Liver (tissue), 9 donors: ENCODE measurements around the gene GLI1. TPM values are rescaled to one million over a fixed set of nuclear protein-coding genes. Genes with fewer than 3 reads are reported as not detected.

Source experiments
- DNase-seq: peaks from one replicate; pipeline ENCODE4 v3.0.0-alpha.2; 2017; ENCODE audit warnings: low spot score
- H3K27ac ChIP-seq, 2 donors: one replicate each; pipeline ENCODE4 v1.7.0; 2013; ENCODE audit warnings: inconsistent platforms in 2 of 2, low read length in 2 of 2, control low read depth in 1 of 2, low read depth in 1 of 2, mild to moderate bottlenecking in 1 of 2
- H3K27me3 ChIP-seq, 4 donors: one replicate each; pipeline versions ENCODE4 v1.6.1 to v1.7.0; 2013; ENCODE audit warnings: low read length in 3 of 4, inconsistent platforms in 1 of 4, mild to moderate bottlenecking in 1 of 4, moderate library complexity in 1 of 4; ENCODE audit not compliant: control insufficient read depth in 4 of 4, insufficient read depth in 4 of 4
- H3K36me3 ChIP-seq, 4 donors: one replicate each; pipeline versions ENCODE4 v1.6.1 to v1.7.0; 2013; ENCODE audit warnings: low read length in 3 of 4, mild to moderate bottlenecking in 3 of 4, low read depth in 1 of 4, moderate library complexity in 1 of 4; ENCODE audit not compliant: control insufficient read depth in 4 of 4, insufficient read depth in 3 of 4
- H3K4me1 ChIP-seq, 4 donors: one replicate each; pipeline versions ENCODE4 v1.6.1 to v1.7.0; 2013; ENCODE audit warnings: low read length in 3 of 4, mild to moderate bottlenecking in 3 of 4, moderate library complexity in 1 of 4; ENCODE audit not compliant: control insufficient read depth in 4 of 4, insufficient read depth in 4 of 4
- H3K4me3 ChIP-seq, 3 donors: one replicate each; pipeline versions ENCODE4 v1.6.1 to v1.7.0; 2013; ENCODE audit warnings: low read length in 3 of 3, control low read depth in 1 of 3, low read depth in 1 of 3, mild to moderate bottlenecking in 1 of 3
- H3K9ac ChIP-seq, 2 donors: one replicate each; pipeline ENCODE4 v1.7.0; 2013; ENCODE audit warnings: low read length in 2 of 2, mild to moderate bottlenecking in 2 of 2, moderate library complexity in 2 of 2, control low read depth in 1 of 2, low read depth in 1 of 2
- H3K9me3 ChIP-seq, 4 donors: one replicate each; pipeline versions ENCODE4 v1.6.1 to v1.7.0; 2013; ENCODE audit warnings: low read length in 3 of 4; ENCODE audit not compliant: control insufficient read depth in 4 of 4
- ATF3 ChIP-seq: IDR thresholded peaks from 2 replicates; pipeline ENCODE4 v1.6.1; 2016; ENCODE audit warnings: antibody characterized with exemption
- EGR1 ChIP-seq, 2 donors: IDR thresholded peaks; 2 replicates each; pipeline ENCODE4 v1.6.1; 2016 to 2018; ENCODE audit warnings: antibody characterized with exemption in 2 of 2, low read depth in 2 of 2
- FOXA1 ChIP-seq: IDR thresholded peaks from 2 replicates; pipeline ENCODE4 v1.6.1; 2016; ENCODE audit warnings: antibody characterized with exemption
- FOXA2 ChIP-seq: IDR thresholded peaks from 2 replicates; pipeline ENCODE4 v1.6.1; 2016; ENCODE audit warnings: antibody characterized with exemption
- GABPA ChIP-seq, 2 donors: IDR thresholded peaks in 1 of 2; conservative IDR thresholded peaks in 1 of 2; 2 replicates each; pipeline ENCODE4 v1.6.1; 2016; ENCODE audit warnings: antibody characterized with exemption in 2 of 2, mild to moderate bottlenecking in 1 of 2, moderate library complexity in 1 of 2
- HNF4A ChIP-seq, 2 donors: conservative IDR thresholded peaks; 2 replicates each; pipeline ENCODE4 v1.6.1; 2016; ENCODE audit warnings: antibody characterized with exemption in 2 of 2, mild to moderate bottlenecking in 2 of 2
- HNF4G ChIP-seq: IDR thresholded peaks from 2 replicates; pipeline ENCODE4 v1.6.1; 2016; ENCODE audit warnings: antibody characterized with exemption
- JUND ChIP-seq, 2 donors: IDR thresholded peaks; 2 replicates each; pipeline ENCODE4 v1.6.1; 2016; ENCODE audit warnings: antibody characterized with exemption in 2 of 2
- RAD21 ChIP-seq, 2 donors: IDR thresholded peaks; 2 replicates each; pipeline ENCODE4 v1.6.1; 2016; ENCODE audit warnings: antibody characterized with exemption in 2 of 2, mild to moderate bottlenecking in 2 of 2
- REST ChIP-seq: IDR thresholded peaks from 2 replicates; pipeline ENCODE4 v1.6.1; 2016; ENCODE audit warnings: antibody characterized with exemption, mild to moderate bottlenecking
- RXRA ChIP-seq, 2 donors: IDR thresholded peaks; 2 replicates each; pipeline ENCODE4 v1.6.1; 2017 to 2018; ENCODE audit warnings: antibody characterized with exemption in 2 of 2, mild to moderate bottlenecking in 1 of 2
- SP1 ChIP-seq: IDR thresholded peaks from 2 replicates; pipeline ENCODE4 v1.6.1; 2018; ENCODE audit warnings: antibody characterized with exemption, mild to moderate bottlenecking
- YY1 ChIP-seq: IDR thresholded peaks from 2 replicates; pipeline ENCODE4 v1.6.1; 2016; ENCODE audit warnings: antibody characterized with exemption, mild to moderate bottlenecking
- ZBTB33 ChIP-seq: IDR thresholded peaks from 2 replicates; pipeline ENCODE4 v1.6.1; 2016; ENCODE audit warnings: antibody characterized with exemption
- WGBS: extraction: QIAGEN DNeasy Blood & Tissue Kit; methylation state at CpG from one replicate; pipeline ENCODE4 v1.1.7; 2013; 5-methylcytosine and 5-hydroxymethylcytosine counted together
- polyA plus RNA-seq, 2 donors: library from polyadenylated mRNA; stranded (reverse) in 1 of 2; unstranded in 1 of 2; fragments of 200-250 nt in 1 of 2; fragments of >200 nt in 1 of 2; fragmentation: Nextera tagmentation in 1 of 2; extraction: Ambion mirVana in 1 of 2; gene quantifications; one replicate each; pipeline versions ENCODE4 v1.2.1 to v1.2.3, GENCODE V29; 2013 to 2015
- total RNA-seq, 2 donors: library from RNA; depleted of rRNA; stranded (reverse); fragments of >200 nt; gene quantifications; one replicate each; pipeline ENCODE4 v1.2.3, GENCODE V29; 2014
- donor health status: healthy.
- donor health status: healthy.
- donor health status: healthy.
- donor health status: healthy.
- donor health status: healthy.

Gene GLI1
- total and polyA plus RNA-seq, 4 donors = 0.09 to 0.44 (median 0.24) TPM

- Histone ChIP-seq H3K9me3 (no peaks in the 10 kb centered on the region), H3K27me3 (peaks cover 0 to 6% (median 3%) of the 10 kb centered on the region in 4 donors), H3K4me1 (peaks cover 4 to 20% (median 14%) of the 10 kb centered on the region in 4 donors), H3K36me3 (peaks cover 0 to 2% (median 0%) of the 10 kb centered on the region in 4 donors), H3K27ac (no peak overlapping the region), H3K9ac (no peak overlapping the region), H3K4me3 (no peak overlapping the region)
- DNase-seq = no peak
- no peak for TF ChIP-seq FOXA2
- TF ChIP-seq YY1 = no peak
- TF ChIP-seq HNF4A (conservative IDR thresholded peaks at IDR 0.05) = no peak
- no peak for TF ChIP-seq GABPA (IDR thresholded peaks at IDR 0.05 in 1 of 2, conservative IDR thresholded peaks at IDR 0.05 in 1 of 2)
- TF ChIP-seq SP1 = no peak
- TF ChIP-seq FOXA1 = no peak
- 97% methylated on average over 3 of the region's 3 CpGs for WGBS
Observed at GRCh38 chr12:57471661-57472060, 12.1 kb downstream of the GLI1 start.

- no peak for DNase-seq
- H3K27ac ChIP-seq = no peak overlapping the region
- H3K4me1 ChIP-seq = peaks cover 4 to 20% (median 14%) of the 10 kb centered on the region in 4 donors
- no peaks in the 10 kb centered on the region for H3K9me3 ChIP-seq
- TF ChIP-seq ATF3 = no peak
- TF ChIP-seq HNF4A (conservative IDR thresholded peaks at IDR 0.05) = no peak
- TF ChIP-seq HNF4G = no peak
- TF ChIP-seq YY1 = no peak
- no peak for TF ChIP-seq ZBTB33
- WGBS = 90% methylated on average over 3 of the region's 3 CpGs
- H3K9ac ChIP-seq = no peak overlapping the region
- peaks cover 0 to 6% (median 3%) of the 10 kb centered on the region in 4 donors for H3K27me3 ChIP-seq
- no peak overlapping the region for H3K4me3 ChIP-seq
- peaks cover 0 to 2% (median 0%) of the 10 kb centered on the region in 4 donors for H3K36me3 ChIP-seq
Observed at GRCh38 chr12:57472391-57472790, 12.8 kb downstream of the GLI1 start.

- 65% methylated on average over 3 of the region's 3 CpGs for WGBS
- peaks cover 0 to 2% (median 0%) of the 10 kb centered on the region in 4 donors for H3K36me3 ChIP-seq
- TF ChIP-seq HNF4G = no peak
- TF ChIP-seq FOXA1 = no peak
Observed at GRCh38 chr12:57473392-57473791, 13.8 kb downstream of the GLI1 start.

GRCh38 chr12:57473886-57474285, 14.3 kb downstream of the GLI1 start:
- Histone ChIP-seq H3K9me3 (no peaks in the 10 kb centered on the region), H3K27ac (no peak overlapping the region), H3K4me1 (peaks cover 4 to 20% (median 14%) of the 10 kb centered on the region in 4 donors), H3K36me3 (peaks cover 0 to 2% (median 0%) of the 10 kb centered on the region in 4 donors), H3K27me3 (peaks cover 0 to 6% (median 3%) of the 10 kb centered on the region in 4 donors), H3K4me3 (no peak overlapping the region), H3K9ac (no peak overlapping the region)
- no peak for DNase-seq
- 88% methylated on average over 5 of the region's 5 CpGs for WGBS
- TF ChIP-seq FOXA2 (no peak), YY1 (no peak), GABPA (IDR thresholded peaks at IDR 0.05 in 1 of 2, conservative IDR thresholded peaks at IDR 0.05 in 1 of 2) (no peak), HNF4A (conservative IDR thresholded peaks at IDR 0.05) (no peak), REST (no peak), RAD21 (IDR thresholded peaks at IDR 0.05) (no peak), HNF4G (no peak), FOXA1 (no peak), RXRA (IDR thresholded peaks at IDR 0.05) (no peak), JUND (IDR thresholded peaks at IDR 0.05) (no peak), ATF3 (no peak), EGR1 (IDR thresholded peaks at IDR 0.05; ENCODE audit: low read depth in 2 of 2) (no peak), ZBTB33 (no peak)

More at GRCh38 chr12:57473392-57473791, 13.8 kb downstream of the GLI1 start:
- Histone ChIP-seq H3K4me3 (no peak overlapping the region), H3K4me1 (peaks cover 4 to 20% (median 14%) of the 10 kb centered on the region in 4 donors), H3K27me3 (peaks cover 0 to 6% (median 3%) of the 10 kb centered on the region in 4 donors), H3K9me3 (no peaks in the 10 kb centered on the region), H3K27ac (no peak overlapping the region), H3K9ac (no peak overlapping the region)
- DNase-seq = no peak
